Memory B cell (primary cell): ENCODE results near the gene FGFR2.

Experiments
- ATAC-seq: fragments of 150-1000 bp; cut with Tn5 transposase; 2 replicates; pipeline ENCODE4 v1.10.0; 2021; ENCODE audit warnings: low read depth, mild to moderate bottlenecking, moderate library complexity
- DNase-seq, 2 donors: peaks; one replicate each; pipeline ENCODE4 v3.0.0; 2022; ENCODE audit warnings: low spot score in 2 of 2
- H3K27ac Mint-ChIP-seq: one replicate; pipeline ENCODE4 v1.8.0; 2022; ENCODE audit warnings: mild to moderate bottlenecking, moderate library complexity, mixed read lengths
- H3K27me3 Mint-ChIP-seq: one replicate; pipeline ENCODE4 v1.8.0; 2022; ENCODE audit warnings: mixed read lengths
- H3K36me3 Mint-ChIP-seq: one replicate; pipeline ENCODE4 v1.8.0; 2022; ENCODE audit warnings: mild to moderate bottlenecking, mixed read lengths
- H3K4me1 Mint-ChIP-seq: one replicate; pipeline ENCODE4 v1.8.0; 2022; ENCODE audit warnings: mixed read lengths
- H3K4me3 Mint-ChIP-seq: one replicate; pipeline ENCODE4 v1.8.0; 2022; ENCODE audit warnings: mild to moderate bottlenecking, moderate library complexity, mixed read lengths
- H3K9me3 Mint-ChIP-seq: one replicate; pipeline ENCODE4 v1.8.0; 2022; ENCODE audit warnings: mixed read lengths

Gene FGFR2

GRCh38 chr10:121589553-121589952 is 8.7 kb downstream of the FGFR2 start:
- no peaks in the 10 kb centered on the region for H3K4me1 Mint-ChIP-seq
- DNase-seq: no peak
- no peak overlapping the region for H3K4me3 Mint-ChIP-seq
- H3K27ac Mint-ChIP-seq: no peak overlapping the region
- ATAC-seq: no peak
- H3K9me3 Mint-ChIP-seq: no peaks in the 10 kb centered on the region
- peaks cover 2% of the 10 kb centered on the region for H3K27me3 Mint-ChIP-seq
- no peaks in the 10 kb centered on the region for H3K36me3 Mint-ChIP-seq

GRCh38 chr10:121583857-121584256 is 14.4 kb downstream of the FGFR2 start:
- no peaks in the 10 kb centered on the region for H3K9me3 Mint-ChIP-seq
- no peak overlapping the region for H3K4me3 Mint-ChIP-seq
- DNase-seq (no peak), ATAC-seq (no peak)
- H3K27ac Mint-ChIP-seq: no peak overlapping the region
- H3K4me1 Mint-ChIP-seq: no peaks in the 10 kb centered on the region
- peaks cover 2% of the 10 kb centered on the region for H3K27me3 Mint-ChIP-seq
- no peaks in the 10 kb centered on the region for H3K36me3 Mint-ChIP-seq

- no peak overlapping the region for H3K27ac Mint-ChIP-seq
- H3K27me3 Mint-ChIP-seq: peaks cover 3% of the 10 kb centered on the region
- no peaks in the 10 kb centered on the region for H3K4me1 Mint-ChIP-seq
- H3K36me3 Mint-ChIP-seq: no peaks in the 10 kb centered on the region
- H3K9me3 Mint-ChIP-seq: no peaks in the 10 kb centered on the region
- DNase-seq (no peak), ATAC-seq (no peak)
- no peak overlapping the region for H3K4me3 Mint-ChIP-seq
Measured at GRCh38 chr10:121583258-121583657, 15.0 kb downstream of the FGFR2 start.

- DNase-seq (no peak), ATAC-seq (no peak)
- Mint-ChIP-seq H3K27ac (no peak overlapping the region), H3K4me3 (no peak overlapping the region), H3K9me3 (no peaks in the 10 kb centered on the region), H3K27me3 (peaks cover 6% of the 10 kb centered on the region), H3K4me1 (no peaks in the 10 kb centered on the region), H3K36me3 (no peaks in the 10 kb centered on the region)
Measured at GRCh38 chr10:121580276-121581116, 17.7 kb downstream of the FGFR2 start.

GRCh38 chr10:121579656-121580055 is 18.6 kb downstream of the FGFR2 start:
- Mint-ChIP-seq H3K9me3 (no peaks in the 10 kb centered on the region), H3K27me3 (peaks cover 6% of the 10 kb centered on the region), H3K36me3 (no peaks in the 10 kb centered on the region), H3K27ac (no peak overlapping the region), H3K4me1 (no peaks in the 10 kb centered on the region), H3K4me3 (no peak overlapping the region)
- DNase-seq (no peak), ATAC-seq (no peak)

- Mint-ChIP-seq H3K36me3 (no peaks in the 10 kb centered on the region), H3K27me3 (peaks cover 6% of the 10 kb centered on the region), H3K4me1 (no peaks in the 10 kb centered on the region), H3K9me3 (no peaks in the 10 kb centered on the region), H3K4me3 (no peak overlapping the region), H3K27ac (no peak overlapping the region)
- ATAC-seq: no peak
- DNase-seq: no peak
Measured at GRCh38 chr10:121578965-121579364, 19.3 kb downstream of the FGFR2 start.

- peaks cover 6% of the 10 kb centered on the region for H3K27me3 Mint-ChIP-seq
- H3K27ac Mint-ChIP-seq: no peak overlapping the region
- DNase-seq (no peak), ATAC-seq (no peak)
- no peaks in the 10 kb centered on the region for H3K36me3 Mint-ChIP-seq
- no peaks in the 10 kb centered on the region for H3K4me1 Mint-ChIP-seq
- H3K4me3 Mint-ChIP-seq: no peak overlapping the region
- H3K9me3 Mint-ChIP-seq: peaks cover 1% of the 10 kb centered on the region
Measured at GRCh38 chr10:121578298-121578697, 19.9 kb downstream of the FGFR2 start.

GRCh38 chr10:121577568-121577967 is 20.7 kb downstream of the FGFR2 start:
- H3K4me1 Mint-ChIP-seq: no peaks in the 10 kb centered on the region
- no peak overlapping the region for H3K4me3 Mint-ChIP-seq
- ATAC-seq (no peak), DNase-seq (no peak)
- peaks cover 6% of the 10 kb centered on the region for H3K27me3 Mint-ChIP-seq
- H3K27ac Mint-ChIP-seq: no peak overlapping the region
- H3K36me3 Mint-ChIP-seq: no peaks in the 10 kb centered on the region
- H3K9me3 Mint-ChIP-seq: peaks cover 3% of the 10 kb centered on the region

- Mint-ChIP-seq H3K9me3 (peaks cover 3% of the 10 kb centered on the region), H3K4me1 (no peaks in the 10 kb centered on the region), H3K27ac (no peak overlapping the region), H3K4me3 (no peak overlapping the region), H3K36me3 (no peaks in the 10 kb centered on the region), H3K27me3 (peaks cover 6% of the 10 kb centered on the region)
- ATAC-seq (no peak), DNase-seq (no peak)
Measured at GRCh38 chr10:121576139-121576538, 22.1 kb downstream of the FGFR2 start.

GRCh38 chr10:121574519-121575166 is 23.6 kb downstream of the FGFR2 start:
- ATAC-seq (no peak), DNase-seq (no peak)
- Mint-ChIP-seq H3K36me3 (no peaks in the 10 kb centered on the region), H3K9me3 (peaks cover 3% of the 10 kb centered on the region), H3K27ac (no peak overlapping the region), H3K4me3 (no peak overlapping the region), H3K27me3 (peaks cover 6% of the 10 kb centered on the region), H3K4me1 (no peaks in the 10 kb centered on the region)

- no peak overlapping the region for H3K27ac Mint-ChIP-seq
- peaks cover 6% of the 10 kb centered on the region for H3K27me3 Mint-ChIP-seq
- peaks cover 3% of the 10 kb centered on the region for H3K9me3 Mint-ChIP-seq
- no peaks in the 10 kb centered on the region for H3K4me1 Mint-ChIP-seq
- no peaks in the 10 kb centered on the region for H3K36me3 Mint-ChIP-seq
- no peak for DNase-seq
- H3K4me3 Mint-ChIP-seq: no peak overlapping the region
- no peak for ATAC-seq
Measured at GRCh38 chr10:121573538-121573941, 24.7 kb downstream of the FGFR2 start.

GRCh38 chr10:121572859-121573537 is 25.2 kb downstream of the FGFR2 start:
- peaks cover 3% of the 10 kb centered on the region for H3K27me3 Mint-ChIP-seq
- no peak for DNase-seq
- H3K4me1 Mint-ChIP-seq: no peaks in the 10 kb centered on the region
- no peak for ATAC-seq
- no peak overlapping the region for H3K4me3 Mint-ChIP-seq
- no peak overlapping the region for H3K27ac Mint-ChIP-seq
- no peaks in the 10 kb centered on the region for H3K36me3 Mint-ChIP-seq
- H3K9me3 Mint-ChIP-seq: peaks cover 3% of the 10 kb centered on the region

GRCh38 chr10:121570315-121570714 is 27.9 kb downstream of the FGFR2 start:
- no peak overlapping the region for H3K27ac Mint-ChIP-seq
- no peak for ATAC-seq

GRCh38 chr10:121568275-121568674 is 30.0 kb downstream of the FGFR2 start:
- Mint-ChIP-seq H3K36me3 (no peaks in the 10 kb centered on the region), H3K4me1 (no peaks in the 10 kb centered on the region), H3K4me3 (no peak overlapping the region), H3K9me3 (peaks cover 4% of the 10 kb centered on the region), H3K27me3 (no peaks in the 10 kb centered on the region), H3K27ac (no peak overlapping the region)
- no peak for ATAC-seq
- no peak for DNase-seq

More at GRCh38 chr10:121570315-121570714, 27.9 kb downstream of the FGFR2 start:
- Mint-ChIP-seq H3K4me3 (no peak overlapping the region), H3K9me3 (peaks cover 3% of the 10 kb centered on the region), H3K27me3 (no peaks in the 10 kb centered on the region), H3K4me1 (no peaks in the 10 kb centered on the region), H3K36me3 (no peaks in the 10 kb centered on the region)
- DNase-seq: no peak
